CD4-positive, alpha-beta T cell treated with Interleukin-6 at 100 ng/mL for 8 hours (primary cell): ENCODE measurements around the gene OR6K6.

ENCODE experiments used
- DNase-seq: peaks from one replicate; pipeline ENCODE4 v3.0.0-alpha.2; 2020; ENCODE audit warnings: mixed read lengths, low spot score

Gene OR6K6

DNA sequence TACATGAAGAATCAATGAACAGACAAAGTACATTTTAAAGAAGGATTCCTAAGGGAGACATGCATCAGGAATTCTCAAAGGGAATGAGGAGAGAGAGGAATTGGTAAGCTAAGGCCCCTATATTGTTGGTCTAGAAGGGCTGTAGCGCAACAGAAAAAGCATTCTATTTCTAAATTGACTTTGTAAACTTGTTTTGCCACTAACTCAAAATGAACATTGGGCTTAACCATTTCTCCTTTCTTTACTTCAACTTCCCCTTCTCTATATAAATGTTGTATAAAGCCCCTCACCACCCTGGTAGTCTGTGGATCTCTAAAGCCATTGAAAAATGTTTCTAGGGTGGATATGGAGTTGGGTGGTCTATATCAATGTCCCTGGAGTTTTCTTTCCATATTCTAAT lies 46.9 kb downstream of the OR6K6 start:
- DNase-seq = no peak

DNA sequence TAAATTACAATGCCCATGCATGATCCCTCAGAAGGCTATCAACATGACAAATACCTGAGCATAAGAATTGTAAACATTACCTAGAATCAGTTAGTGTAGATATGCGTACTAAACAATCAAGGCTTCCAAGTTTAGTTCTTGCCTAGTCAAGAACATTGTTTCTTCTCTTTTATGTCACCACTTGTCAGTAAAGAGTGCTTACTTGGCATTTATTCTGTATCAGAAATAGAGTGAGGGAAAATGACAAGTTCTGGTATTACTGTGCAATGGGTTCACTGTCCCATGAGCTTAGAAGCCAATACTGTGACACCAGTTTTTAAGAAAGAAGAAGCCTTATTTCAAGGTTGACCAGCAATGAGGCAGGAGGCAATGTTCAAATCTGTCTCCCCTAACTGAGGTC lies 49.2 kb downstream of the OR6K6 start:
- no peak for DNase-seq
